NCI-H2029 treated with DMSO at 0.1 percent for 48 hours (cell line): Measurements from ENCODE around the gene SLC35B2.

Source experiments
- DNase-seq: peaks from one replicate; lab custom pipeline; 2025; lab: John Stamatoyannopoulos, UW

SLC35B2 gene

DNA sequence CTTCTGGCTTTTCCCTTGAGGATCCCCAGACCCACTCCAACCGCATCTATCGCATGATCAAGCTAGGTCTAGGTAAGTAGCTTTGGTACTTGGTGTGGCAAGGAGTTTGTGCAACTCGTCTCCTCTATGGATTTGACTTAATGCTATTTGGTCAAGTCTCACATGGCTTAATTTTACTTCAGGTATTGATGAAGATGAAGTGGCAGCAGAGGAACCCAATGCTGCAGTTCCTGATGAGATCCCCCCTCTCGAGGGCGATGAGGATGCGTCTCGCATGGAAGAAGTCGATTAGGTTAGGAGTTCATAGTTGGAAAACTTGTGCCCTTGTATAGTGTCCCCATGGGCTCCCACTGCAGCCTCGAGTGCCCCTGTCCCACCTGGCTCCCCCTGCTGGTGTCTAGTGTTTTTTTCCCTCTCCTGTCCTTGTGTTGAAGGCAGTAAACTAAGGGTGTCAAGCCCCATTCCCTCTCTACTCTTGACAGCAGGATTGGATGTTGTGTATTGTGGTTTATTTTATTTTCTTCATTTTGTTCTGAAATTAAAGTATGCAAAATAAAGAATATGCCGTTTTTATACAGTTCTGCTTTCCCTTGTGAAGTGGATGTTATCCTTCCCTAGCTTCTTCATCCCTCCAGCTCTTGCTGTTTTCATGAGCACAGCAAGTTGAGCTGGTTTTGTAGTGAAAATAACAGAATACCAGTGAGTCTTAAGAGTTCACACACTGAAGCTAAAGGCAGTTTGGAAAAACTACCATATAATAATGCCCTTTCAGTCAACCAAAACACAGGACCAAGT, 3.8 kb downstream of the SLC35B2 start:
- DNase-seq: peak; percentile 30

GRCh38 chr6:44251576-44252524, 5.5 kb downstream of the SLC35B2 start:
- DNase-seq: no peak

GRCh38 chr6:44250718-44251123, 6.6 kb downstream of the SLC35B2 start:
- DNase-seq: no peak

DNA sequence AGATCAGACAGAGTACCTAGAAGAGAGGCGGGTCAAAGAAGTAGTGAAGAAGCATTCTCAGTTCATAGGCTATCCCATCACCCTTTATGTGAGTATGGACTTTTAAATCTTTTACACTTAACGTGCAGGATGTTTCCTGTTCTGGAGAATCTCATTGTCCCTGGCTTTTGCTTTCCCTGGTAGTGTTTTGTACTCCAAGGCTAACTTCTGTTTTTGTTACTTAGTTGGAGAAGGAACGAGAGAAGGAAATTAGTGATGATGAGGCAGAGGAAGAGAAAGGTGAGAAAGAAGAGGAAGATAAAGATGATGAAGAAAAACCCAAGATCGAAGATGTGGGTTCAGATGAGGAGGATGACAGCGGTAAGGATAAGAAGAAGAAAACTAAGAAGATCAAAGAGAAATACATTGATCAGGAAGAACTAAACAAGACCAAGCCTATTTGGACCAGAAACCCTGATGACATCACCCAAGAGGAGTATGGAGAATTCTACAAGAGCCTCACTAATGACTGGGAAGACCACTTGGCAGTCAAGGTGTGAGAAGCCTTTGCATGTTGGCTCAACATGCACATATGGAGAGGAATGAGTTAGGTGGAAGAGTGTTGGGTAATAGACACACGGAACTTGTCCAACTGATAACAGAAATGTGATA, 7.1 kb downstream of the SLC35B2 start:
- DNase-seq: no peak

GRCh38 chr6:44249082-44249748, 8.1 kb downstream of the SLC35B2 start:
- no peak for DNase-seq

DNA sequence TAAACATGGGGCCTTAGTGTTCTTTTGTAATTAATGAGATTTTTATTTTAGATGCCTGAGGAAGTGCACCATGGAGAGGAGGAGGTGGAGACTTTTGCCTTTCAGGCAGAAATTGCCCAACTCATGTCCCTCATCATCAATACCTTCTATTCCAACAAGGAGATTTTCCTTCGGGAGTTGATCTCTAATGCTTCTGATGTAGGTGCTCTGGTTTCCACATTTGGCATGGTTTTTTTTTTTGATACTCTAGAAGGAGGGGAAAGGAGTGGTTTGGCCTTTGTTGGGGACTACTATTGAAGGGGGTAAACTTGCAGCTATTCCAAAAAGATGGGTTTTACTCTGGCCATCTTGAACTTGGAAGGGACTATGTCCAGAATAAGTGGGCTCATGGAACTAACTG, 8.7 kb downstream of the SLC35B2 start:
- no peak for DNase-seq

DNA sequence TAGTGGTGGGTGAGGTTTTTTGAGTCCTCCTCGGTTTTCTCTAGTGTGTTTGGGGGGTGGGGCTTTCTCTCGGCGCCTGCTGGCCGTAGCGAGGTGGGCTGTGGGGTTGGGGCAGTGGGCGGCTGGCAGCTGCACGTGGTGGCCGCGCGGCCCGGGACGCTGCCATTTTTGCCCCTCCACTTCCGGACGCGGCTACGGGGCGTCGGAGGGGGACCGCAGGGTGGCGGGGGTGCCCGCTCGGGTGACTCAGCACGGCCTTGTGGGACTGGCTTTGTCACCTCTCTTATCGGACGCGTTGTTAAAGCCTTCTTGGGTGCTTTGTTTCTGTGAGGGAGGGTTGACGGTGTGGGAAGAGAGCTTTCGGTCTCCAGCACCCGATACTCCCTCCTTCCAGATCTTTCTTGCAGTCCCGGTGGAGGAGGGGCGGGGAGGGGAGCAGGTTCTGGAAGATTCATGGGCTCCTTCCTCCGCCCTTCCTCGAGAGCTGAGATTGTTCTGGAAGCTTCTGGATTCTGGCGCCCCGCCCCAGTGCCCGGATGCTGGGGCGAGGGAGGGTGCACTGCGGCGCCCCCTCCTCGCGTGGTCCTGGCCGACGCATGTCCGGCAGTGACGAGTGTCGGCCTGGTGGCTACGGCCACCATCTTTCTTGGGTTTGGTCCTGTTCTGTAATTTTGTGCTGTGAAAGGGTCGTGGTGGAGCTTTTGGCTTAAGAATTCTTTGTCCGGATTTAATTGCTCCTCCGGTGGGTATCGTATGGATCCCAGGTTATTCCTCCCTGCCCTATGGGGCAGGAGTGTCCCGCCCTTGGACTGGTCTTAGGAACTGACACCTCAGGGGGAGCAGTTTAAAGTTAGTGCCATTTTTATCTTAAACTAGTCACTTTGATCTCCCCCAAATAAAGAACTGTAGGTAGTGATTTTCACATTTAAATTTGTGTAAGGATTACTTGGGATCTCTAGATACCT, 9.7 kb downstream of the SLC35B2 start:
- DNase-seq: peak; percentile 21

DNA sequence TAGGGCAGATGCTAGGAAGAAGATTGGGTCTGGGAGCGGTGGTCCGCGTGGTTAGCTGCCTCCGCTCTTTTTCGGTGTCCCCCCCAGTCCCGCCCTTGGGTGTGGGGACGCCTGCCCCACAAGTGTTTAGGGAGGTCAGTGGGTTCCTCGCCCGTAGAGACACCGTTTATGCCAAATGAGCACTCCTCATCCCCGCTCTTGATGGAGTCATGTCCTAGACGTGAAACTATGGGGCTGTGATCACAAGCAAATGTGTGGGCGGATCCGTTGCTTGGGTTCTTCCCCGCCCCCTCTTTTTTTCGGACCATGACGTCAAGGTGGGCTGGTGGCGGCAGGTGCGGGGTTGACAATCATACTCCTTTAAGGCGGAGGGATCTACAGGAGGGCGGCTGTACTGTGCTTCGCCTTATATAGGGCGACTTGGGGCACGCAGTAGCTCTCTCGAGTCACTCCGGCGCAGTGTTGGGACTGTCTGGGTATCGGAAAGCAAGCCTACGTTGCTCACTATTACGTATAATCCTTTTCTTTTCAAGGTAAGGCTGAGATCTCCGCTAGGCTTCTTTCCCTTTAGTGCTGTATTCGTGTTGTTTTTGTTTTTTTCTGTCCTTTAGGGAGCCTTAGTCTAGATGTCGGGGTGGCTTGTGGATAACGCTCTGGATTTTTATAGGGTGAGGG, 10.5 kb downstream of the SLC35B2 start, which contains the start of gene HSP90AB1:
Gene HSP90AB1 (plus strand): TSS at position 439 of the 675 bp plus-strand sequence. CDS start 1,529 bp downstream, outside the sequence.
- peak; percentile 93 for DNase-seq

GRCh38 chr6:44245912-44246662, 11.2 kb downstream of the SLC35B2 start:
- peak; percentile 58 for DNase-seq

DNA sequence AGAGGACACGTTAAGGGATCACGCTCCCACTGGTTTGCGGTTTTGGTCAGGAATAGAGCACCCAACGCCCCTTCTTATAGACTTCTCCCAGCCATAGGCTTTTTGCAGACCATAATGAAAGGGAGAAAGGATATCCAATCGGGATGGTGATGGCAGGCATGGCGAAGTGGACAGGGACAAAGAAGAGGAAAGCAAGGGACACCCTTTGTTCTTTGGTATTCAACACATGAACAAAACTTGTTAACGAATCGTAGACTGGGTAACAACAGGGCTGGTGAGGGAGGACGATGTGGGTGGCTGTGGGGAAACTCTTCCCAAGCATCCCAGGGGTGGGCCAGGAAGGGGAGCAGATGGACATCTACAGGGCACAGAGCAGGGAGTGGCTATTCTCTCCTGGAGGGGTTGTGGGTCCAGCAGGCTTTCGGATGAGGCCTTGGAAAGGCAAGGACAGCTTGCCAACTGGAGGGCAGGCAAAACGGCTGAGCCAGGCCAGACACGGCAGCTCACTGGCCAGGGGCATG, 11.9 kb downstream of the SLC35B2 start:
- DNase-seq: no peak

GRCh38 chr6:44243345-44243744, 14.0 kb downstream of the SLC35B2 start:
- DNase-seq: no peak

- DNase-seq: no peak
These were observed 18.5 kb downstream of the SLC35B2 start for GRCh38 chr6:44238687-44239350.

DNA sequence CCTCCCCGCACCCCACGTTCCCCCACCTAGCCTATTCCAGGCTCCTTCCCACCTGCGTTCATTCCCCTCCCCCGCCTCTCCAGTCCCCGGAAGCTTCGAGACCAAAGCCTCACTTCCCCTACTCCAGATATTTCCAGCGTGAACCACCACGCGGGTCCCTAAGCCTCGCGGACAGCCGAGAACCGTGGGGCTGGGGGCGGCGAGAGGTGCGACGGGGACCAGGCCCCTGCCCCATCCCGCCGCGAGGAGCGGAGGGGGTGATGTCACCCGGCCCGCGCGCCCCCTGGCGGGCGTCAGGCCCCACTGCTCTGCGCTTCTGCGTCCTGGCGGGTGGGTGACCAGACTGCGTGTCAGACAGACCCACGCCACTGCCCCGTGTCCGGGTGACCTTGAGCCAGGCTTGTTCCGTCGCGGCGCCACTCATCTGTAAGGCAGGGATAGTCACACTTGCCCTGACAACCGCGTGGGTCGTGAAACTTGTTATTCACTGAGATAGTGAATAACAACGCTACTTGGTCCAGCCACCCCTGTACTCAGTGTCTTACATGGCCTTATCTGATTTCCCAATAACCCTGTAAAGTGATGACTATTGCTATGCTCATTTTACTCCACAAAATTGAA, 19.4 kb downstream of the SLC35B2 start:
- no peak for DNase-seq

GRCh38 chr6:44237021-44237812, 20.1 kb downstream of the SLC35B2 start:
- peak; percentile 82 for DNase-seq

GRCh38 chr6:44235891-44236516, 21.3 kb downstream of the SLC35B2 start:
- DNase-seq: no peak

DNA sequence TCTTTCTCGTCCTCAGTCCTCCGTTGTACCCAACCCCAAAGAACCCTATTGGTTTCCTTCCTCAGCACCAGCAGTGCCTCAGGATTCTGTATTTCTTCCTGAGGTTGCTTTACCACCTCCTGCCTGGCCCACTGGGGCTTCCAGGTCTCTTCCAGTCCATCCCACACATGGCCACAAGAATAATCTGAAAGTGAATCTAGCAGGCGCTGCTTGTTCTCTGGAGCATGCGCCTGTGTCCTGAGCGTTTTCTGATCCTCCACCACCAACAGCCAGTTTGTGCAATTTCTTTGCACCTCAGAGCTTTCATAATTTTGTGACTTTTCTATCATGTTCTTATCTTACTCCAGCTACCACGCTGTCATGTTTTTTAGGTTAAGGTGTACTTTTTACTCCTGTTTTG, 22.1 kb downstream of the SLC35B2 start:
- no peak for DNase-seq
